ENCODE data around the gene PSMD8. TPM values are rescaled to one million over a fixed set of nuclear protein-coding genes. Genes with fewer than 3 reads are reported as not detected.

The PSMD8 gene
- total RNA-seq, 1 donor = 254 TPM

GRCh38 chr19:38433268-38433733 lies 58.9 kb downstream of the PSMD8 start, which contains the start of gene RYR1:
Gene RYR1 (plus strand): TSS chr19:38433691. CDS start chr19:38433830, 139 bp downstream.
- peak in 2 of 3 donors; percentile 53 to 67 for DNase-seq (ENCODE audit: low read depth in 2 of 3, low spot score in 2 of 3)

Other genes with a start within 250 kb of the PSMD8 start
- 6.5 TPM for gene DPF1, start 150.3 kb upstream of the PSMD8 start, total RNA-seq
- gene PPP1R14A, start 118.2 kb upstream of the PSMD8 start, total RNA-seq = 1.6 TPM
- gene SPINT2, start 110.0 kb upstream of the PSMD8 start, total RNA-seq = 249 TPM
- 1.9 TPM for gene C19orf33, start 70.3 kb upstream of the PSMD8 start, total RNA-seq
- 100 TPM for gene YIF1B, start 58.6 kb upstream of the PSMD8 start, total RNA-seq
- gene KCNK6, start 54.7 kb upstream of the PSMD8 start, total RNA-seq = 2.4 TPM
- gene CATSPERG, start 38.7 kb upstream of the PSMD8 start, total RNA-seq = 9.2 TPM
- gene GGN, start 13.5 kb downstream of the PSMD8 start, total RNA-seq = under 0.01 TPM
- gene SPRED3, start 14.1 kb downstream of the PSMD8 start, total RNA-seq = under 0.01 TPM
- 9.4 TPM for gene FAM98C, start 28.5 kb downstream of the PSMD8 start, total RNA-seq
- gene RASGRP4, start 51.6 kb downstream of the PSMD8 start, total RNA-seq = 23.4 TPM
- gene RYR1, start 59.1 kb downstream of the PSMD8 start, total RNA-seq = 2.7 TPM
- 31.5 TPM for gene MAP4K1, start 243.4 kb downstream of the PSMD8 start, total RNA-seq
- gene EIF3K, start 244.6 kb downstream of the PSMD8 start, total RNA-seq = 831 TPM

All from hematopoietic multipotent progenitor cell (in vitro differentiated cells).